AG04450 (cell line): ENCODE data around the gene OSBPL2. TPM values are rescaled to one million over a fixed set of nuclear protein-coding genes. Genes with fewer than 3 reads are reported as not detected.

Experiments used
- CTCF ChIA-PET: fragments of 300-600, 350-600 bp; formaldehyde crosslinking; extraction: SDS; loops from one replicate; lab custom pipeline; 2022; ENCODE audit warnings: antibody characterized with exemption, inconsistent platforms; lab: Charles Lee
- POLR2A ChIA-PET: fragments of 350-600 bp; formaldehyde crosslinking; extraction: SDS; loops from one replicate; lab custom pipeline; 2021; ENCODE audit warnings: antibody characterized with exemption, inconsistent platforms; lab: Yijun Ruan, JAX
- DNase-seq: peaks from one replicate; pipeline ENCODE4 v3.0.0-alpha.2; 2011; ENCODE audit warnings: low read depth, low spot score
- H3K27ac ChIP-seq: one replicate; pipeline ENCODE4 v1.5.1; 2012; ENCODE audit warnings: low read depth, low read length, control low read depth
- H3K27me3 ChIP-seq: one replicate; pipeline ENCODE4 v1.6.0; 2012; ENCODE audit warnings: low read length; ENCODE audit not compliant: control insufficient read depth, insufficient read depth
- H3K4me3 ChIP-seq: 2 replicates; pipeline ENCODE4 v1.5.1; 2011; ENCODE audit warnings: mild to moderate bottlenecking, low read depth, low read length, control low read depth
- H3K9me3 ChIP-seq: 2 replicates; pipeline ENCODE4 v1.5.1; 2012; ENCODE audit warnings: low read length; ENCODE audit not compliant: control insufficient read depth, insufficient read depth
- CTCF ChIP-seq: IDR thresholded peaks from 2 replicates; pipeline ENCODE4 v1.5.1; 2011; ENCODE audit warnings: low read depth, low read length, control low read depth, inconsistent platforms
- polyA plus RNA-seq: library from polyadenylated mRNA; depleted of rRNA; stranded (reverse); fragments of >200 nt; gene quantifications from 2 replicates; pipeline ENCODE4 v1.2.3, GENCODE V29; 2011

OSBPL2 gene
- polyA plus RNA-seq, 1 experiment: 18.5 TPM

GRCh38 chr20:62229667-62230066 is 8.7 kb upstream of the OSBPL2 start:
- H3K9me3 ChIP-seq: peaks cover 4% of the 10 kb centered on the region
- DNase-seq: no peak
- POLR2A ChIA-PET: no interaction called here

GRCh38 chr20:62230276-62230675 is 8.0 kb upstream of the OSBPL2 start:
- ChIA-PET POLR2A (no interaction called here), CTCF (no interaction called here)
- DNase-seq: no peak
- Histone ChIP-seq H3K27me3 (peaks cover 28% of the 10 kb centered on the region), H3K27ac (no peak overlapping the region), H3K9me3 (peaks cover 4% of the 10 kb centered on the region), H3K4me3 (no peak overlapping the region)
- TF ChIP-seq CTCF: no peak

More at GRCh38 chr20:62229667-62230066, 8.7 kb upstream of the OSBPL2 start:
- no peak for TF ChIP-seq CTCF
- peaks cover 28% of the 10 kb centered on the region for H3K27me3 ChIP-seq
- no peak overlapping the region for H3K4me3 ChIP-seq
- CTCF ChIA-PET: no interaction called here
- H3K27ac ChIP-seq: no peak overlapping the region

DNA sequence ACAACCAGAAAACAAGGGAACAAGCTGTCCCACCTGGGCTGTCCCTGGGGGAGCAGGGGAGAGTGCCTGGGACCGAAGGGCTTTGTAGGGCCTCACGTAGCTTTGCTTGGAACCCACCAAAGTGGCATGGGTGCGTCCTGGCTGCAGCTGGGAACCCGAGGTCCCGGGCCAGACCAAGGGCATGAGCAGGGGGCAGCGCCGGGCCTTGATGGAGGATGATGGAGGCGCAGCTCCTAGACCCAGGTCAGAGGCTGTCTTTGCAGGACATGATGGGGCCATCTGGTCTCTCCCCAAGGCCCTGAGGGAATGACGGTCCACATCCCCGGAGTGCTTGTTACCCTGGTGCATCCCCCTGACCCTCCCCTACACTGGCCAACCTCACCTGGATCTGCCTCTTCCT is 7.6 kb upstream of the OSBPL2 start:
- no peak for TF ChIP-seq CTCF
- POLR2A ChIA-PET: no interaction called here
- no peak overlapping the region for H3K4me3 ChIP-seq
- H3K9me3 ChIP-seq: peaks cover 4% of the 10 kb centered on the region
- no peak for DNase-seq
- no peak overlapping the region for H3K27ac ChIP-seq
- peaks cover 27% of the 10 kb centered on the region for H3K27me3 ChIP-seq
- CTCF ChIA-PET: no interaction called here

- Histone ChIP-seq H3K27ac (no peak overlapping the region), H3K27me3 (peaks cover 21% of the 10 kb centered on the region), H3K9me3 (no peaks in the 10 kb centered on the region; the same call in none of the 2 replicates), H3K4me3 (no peak overlapping the region)
- DNase-seq: no peak
- ChIA-PET CTCF (no interaction called here), POLR2A (no interaction called here)
- no peak for TF ChIP-seq CTCF
These were observed 7.0 kb upstream of the OSBPL2 start for GRCh38 chr20:62231292-62231691.

DNA sequence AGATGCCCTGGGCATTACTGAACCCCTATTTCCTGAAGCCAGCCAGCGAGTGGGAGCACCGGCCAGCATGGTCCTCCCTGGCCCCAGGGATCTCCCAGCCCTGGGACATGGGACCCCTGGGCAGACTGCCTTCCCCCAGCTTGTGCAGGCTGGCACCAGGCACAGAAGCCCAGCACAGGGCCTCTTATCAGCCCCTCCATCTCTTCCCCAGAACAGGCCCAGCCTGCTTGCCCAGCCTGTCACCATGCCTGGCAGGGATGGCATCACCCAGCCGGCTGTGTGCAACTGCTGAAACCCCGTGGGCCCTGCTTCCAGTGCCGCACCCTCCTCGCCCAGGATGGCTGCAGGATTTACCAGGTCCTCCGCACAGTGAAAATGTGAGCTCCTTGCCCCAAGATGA is 6.1 kb upstream of the OSBPL2 start:
- no peaks in the 10 kb centered on the region; the same call in none of the 2 replicates for H3K9me3 ChIP-seq
- POLR2A ChIA-PET: no interaction called here
- no peak for TF ChIP-seq CTCF
- no peak overlapping the region for H3K4me3 ChIP-seq
- peaks cover 17% of the 10 kb centered on the region for H3K27me3 ChIP-seq
- DNase-seq: no peak
- H3K27ac ChIP-seq: no peak overlapping the region
- CTCF ChIA-PET: no interaction called here
